Mesenchymal stem cell (in vitro differentiated cells and primary cell): ENCODE data around the gene NFATC2IP. TPM values are rescaled to one million over a fixed set of nuclear protein-coding genes. Genes with fewer than 3 reads are reported as not detected.

Experiments used
- DNase-seq: peaks from one replicate; pipeline ENCODE4 v3.0.0-alpha.2; 2013
- H2AFZ ChIP-seq: one replicate; pipeline ENCODE4 v1.6.1; 2013; ENCODE audit warnings: low read depth, mild to moderate bottlenecking, control low read depth, inconsistent platforms, low read length, moderate library complexity
- H2AK5ac ChIP-seq: 2 replicates; pipeline ENCODE4 v1.6.1; 2013; ENCODE audit warnings: low read length, moderate library complexity, mild to moderate bottlenecking, inconsistent platforms; ENCODE audit not compliant: severe bottlenecking
- H2BK120ac ChIP-seq: one replicate; pipeline ENCODE4 v1.6.1; 2013; ENCODE audit warnings: low read depth, mild to moderate bottlenecking, inconsistent platforms, low read length, moderate library complexity
- H2BK12ac ChIP-seq, 2 experiments: one replicate each; pipeline ENCODE4 v1.6.1; 2013; ENCODE audit warnings: inconsistent platforms in 2 of 2, low read length in 2 of 2, mild to moderate bottlenecking in 2 of 2, moderate library complexity in 2 of 2, control low read depth in 1 of 2
- H2BK15ac ChIP-seq: one replicate; pipeline ENCODE4 v1.6.1; 2013; ENCODE audit warnings: mild to moderate bottlenecking, low read depth, inconsistent platforms; ENCODE audit not compliant: poor library complexity, severe bottlenecking
- H2BK5ac ChIP-seq: 2 replicates; pipeline ENCODE4 v1.6.1; 2013; ENCODE audit warnings: low read depth, mild to moderate bottlenecking, low read length, control low read depth, inconsistent platforms; ENCODE audit not compliant: poor library complexity, severe bottlenecking
- H3K14ac ChIP-seq, 2 experiments: one replicate each; pipeline ENCODE4 v1.6.1; 2013; ENCODE audit warnings: inconsistent platforms in 2 of 2, low read length in 2 of 2, control low read depth in 1 of 2, mild to moderate bottlenecking in 1 of 2, moderate library complexity in 1 of 2
- H3K18ac ChIP-seq, 2 experiments: one replicate each; pipeline ENCODE4 v1.6.1; 2013; ENCODE audit warnings: inconsistent platforms in 2 of 2, low read length in 2 of 2, control low read depth in 1 of 2, low read depth in 1 of 2, mild to moderate bottlenecking in 1 of 2
- H3K23ac ChIP-seq, 2 experiments: one replicate each; pipeline ENCODE4 v1.6.1; 2013; ENCODE audit warnings: inconsistent platforms in 2 of 2, low read length in 2 of 2, mild to moderate bottlenecking in 2 of 2, moderate library complexity in 2 of 2, control low read depth in 1 of 2
- H3K27ac ChIP-seq: 2 replicates; pipeline ENCODE4 v1.5.1; 2013; ENCODE audit warnings: mild to moderate bottlenecking, moderate library complexity, low read length, control low read depth, inconsistent platforms; ENCODE audit not compliant: poor library complexity, severe bottlenecking
- H3K27me3 ChIP-seq, 2 experiments: 2 replicates each; pipeline versions ENCODE4 v1.6.1 to v1.7.0; 2013; ENCODE audit warnings: low read length in 2 of 2, mild to moderate bottlenecking in 2 of 2, moderate library complexity in 2 of 2, control low read depth in 1 of 2, inconsistent platforms in 1 of 2; ENCODE audit not compliant: control insufficient read depth in 1 of 2, insufficient read depth in 1 of 2
- H3K36me3 ChIP-seq, 2 experiments: 2 replicates each; pipeline versions ENCODE4 v1.6.1 to v1.7.0; 2013; ENCODE audit warnings: low read length in 2 of 2, control low read depth in 1 of 2, inconsistent platforms in 1 of 2, low read depth in 1 of 2, mild to moderate bottlenecking in 1 of 2; ENCODE audit not compliant: insufficient read depth in 2 of 2, control insufficient read depth in 1 of 2
- H3K4ac ChIP-seq, 2 experiments: one replicate each; pipeline ENCODE4 v1.6.1; 2013; ENCODE audit warnings: inconsistent platforms in 2 of 2, low read length in 2 of 2, mild to moderate bottlenecking in 2 of 2, moderate library complexity in 2 of 2, control low read depth in 1 of 2, low read depth in 1 of 2
- H3K4me1 ChIP-seq: 2 replicates; pipeline ENCODE4 v1.6.1; 2013; ENCODE audit warnings: low read depth, low read length, control low read depth; ENCODE audit not compliant: control insufficient read depth, insufficient read depth
- H3K4me2 ChIP-seq: 2 replicates; pipeline ENCODE4 v1.6.1; 2013; ENCODE audit warnings: low read length, mild to moderate bottlenecking, inconsistent platforms; ENCODE audit not compliant: poor library complexity, severe bottlenecking
- H3K4me3 ChIP-seq, 2 experiments: 2 replicates each; pipeline versions ENCODE4 v1.5.1 to v1.7.0; 2013; ENCODE audit warnings: low read length in 2 of 2, mild to moderate bottlenecking in 2 of 2, control low read depth in 1 of 2, low read depth in 1 of 2; ENCODE audit not compliant: insufficient read depth in 1 of 2
- H3K79me1 ChIP-seq: replicated peaks from 2 replicates; pipeline ENCODE4 v1.6.1; 2013; ENCODE audit warnings: mild to moderate bottlenecking, control low read depth, low read length, inconsistent platforms; ENCODE audit not compliant: poor library complexity, severe bottlenecking
- H3K9ac ChIP-seq: 2 replicates; pipeline ENCODE4 v1.7.0; 2013; ENCODE audit warnings: mild to moderate bottlenecking, low read length, moderate library complexity
- H3K9me3 ChIP-seq: 2 replicates; pipeline ENCODE4 v1.7.0; 2013; ENCODE audit warnings: mild to moderate bottlenecking, low read length; ENCODE audit not compliant: control insufficient read depth
- H4K8ac ChIP-seq: one replicate; pipeline ENCODE4 v1.6.1; 2013; ENCODE audit warnings: inconsistent platforms, mild to moderate bottlenecking, low read length, moderate library complexity
- H4K91ac ChIP-seq: one replicate; pipeline ENCODE4 v1.6.1; 2013; ENCODE audit warnings: mild to moderate bottlenecking, low read length, inconsistent platforms
- WGBS: methylation state at CpG from one replicate; pipeline ENCODE4 v1.1.7; 2013; ENCODE audit warnings: mixed read lengths; 5-methylcytosine and 5-hydroxymethylcytosine counted together
- polyA plus RNA-seq, 2 experiments: library from polyadenylated mRNA; stranded (reverse); fragments of 200-250 nt; gene quantifications; one replicate each; pipeline ENCODE4 v1.2.3, GENCODE V29; 2013

NFATC2IP gene
- 17.6 TPM for polyA plus RNA-seq (2013, experiment 1 of 2)
- polyA plus RNA-seq (2013, experiment 2 of 2), result 17.4 TPM

- Histone ChIP-seq H3K9ac (peak within 1 kb of the TSS; percentile 90), H3K18ac (peak within 1 kb of the TSS; percentile 61 to 84), H2BK5ac (no peak within 1 kb of the TSS), H2BK12ac (peak within 1 kb of the TSS in 1 of 2 experiments; percentile 6), H4K91ac (peak within 1 kb of the TSS; percentile 74), H3K4ac (peak within 1 kb of the TSS; percentile 46 to 88), H3K14ac (peak within 1 kb of the TSS in 1 of 2 experiments; percentile 10), H3K9me3 (no peaks in the 10 kb centered on the region), H3K4me1 (peaks cover 10% of the 10 kb centered on the region), H2BK15ac (peak within 1 kb of the TSS; percentile 78), H2AFZ (peak within 1 kb of the TSS; percentile 80), H3K4me3 (peak within 1 kb of the TSS; percentile 93 to 95), H2AK5ac (no peak within 1 kb of the TSS), H3K23ac (peak within 1 kb of the TSS in 1 of 2 experiments; percentile 57), H3K79me1 (peaks cover 23% of the 10 kb centered on the region), H3K4me2 (peak within 1 kb of the TSS; percentile 97), H2BK120ac (peak within 1 kb of the TSS; percentile 54), H4K8ac (peak within 1 kb of the TSS; percentile 90), H3K27ac (peak within 1 kb of the TSS; percentile 60), H3K27me3 (no peaks in the 10 kb centered on the region), H3K36me3 (peaks cover 22 to 32% of the 10 kb centered on the region in 2 experiments)
- 1% methylated on average over 66 of the region's 79 CpGs for WGBS
- peak; percentile 100 for DNase-seq
Observed at GRCh38 chr16:28950648-28951409, at the start of gene NFATC2IP. TSS of gene NFATC2IP (plus strand) at chr16:28950937. CDS start at chr16:28951012, 75 bp downstream.

- no peak overlapping the region for H3K4me3 ChIP-seq
- no peak overlapping the region for H3K23ac ChIP-seq
- H2BK5ac ChIP-seq, result no peak overlapping the region
- DNase-seq, result no peak
- H4K8ac ChIP-seq, result no peak overlapping the region
- H3K4me2 ChIP-seq, result no peak overlapping the region
- H3K36me3 ChIP-seq, result peaks cover 0 to 55% of the 10 kb centered on the region in 2 experiments
- 100% methylated on average over 15 of the region's 15 CpGs for WGBS
- H2BK15ac ChIP-seq, result no peak overlapping the region
- H3K79me1 ChIP-seq, result no peaks in the 10 kb centered on the region
- no peak overlapping the region for H3K14ac ChIP-seq
- no peak overlapping the region for H2BK12ac ChIP-seq
- H3K27me3 ChIP-seq, result no peaks in the 10 kb centered on the region
- no peak overlapping the region for H3K18ac ChIP-seq
- H4K91ac ChIP-seq, result no peak overlapping the region
- H2BK120ac ChIP-seq, result no peak overlapping the region
- H3K27ac ChIP-seq, result no peak overlapping the region
- H2AK5ac ChIP-seq, result no peak overlapping the region
- no peak overlapping the region for H3K9ac ChIP-seq
- H2AFZ ChIP-seq, result no peak overlapping the region
- H3K4ac ChIP-seq, result no peak overlapping the region
- no peaks in the 10 kb centered on the region for H3K9me3 ChIP-seq
- peaks cover 10% of the 10 kb centered on the region for H3K4me1 ChIP-seq
Observed at GRCh38 chr16:28901862-28902261, 48.9 kb upstream of the NFATC2IP start.

- Histone ChIP-seq H2AK5ac (no peak overlapping the region), H3K18ac (no peak overlapping the region), H3K23ac (no peak overlapping the region), H3K27me3 (no peaks in the 10 kb centered on the region), H3K14ac (no peak overlapping the region), H3K4me1 (peaks cover 10% of the 10 kb centered on the region), H2BK15ac (no peak overlapping the region), H2AFZ (no peak overlapping the region), H3K9ac (no peak overlapping the region), H3K36me3 (peaks cover 0 to 64% of the 10 kb centered on the region in 2 experiments), H3K27ac (no peak overlapping the region), H4K91ac (peak overlapping the region; percentile 7), H2BK120ac (no peak overlapping the region), H3K4me2 (no peak overlapping the region), H3K4ac (no peak overlapping the region), H3K79me1 (no peaks in the 10 kb centered on the region), H2BK12ac (no peak overlapping the region), H3K4me3 (no peak overlapping the region), H4K8ac (no peak overlapping the region), H3K9me3 (no peaks in the 10 kb centered on the region), H2BK5ac (no peak overlapping the region)
- WGBS, result 78% methylated on average over 9 of the region's 11 CpGs
- DNase-seq, result no peak
Observed at GRCh38 chr16:28902909-28903308, 47.8 kb upstream of the NFATC2IP start.

- H3K23ac ChIP-seq, result no peak overlapping the region
- no peaks in the 10 kb centered on the region for H3K79me1 ChIP-seq
- no peak for DNase-seq
- no peak overlapping the region for H4K8ac ChIP-seq
- H3K36me3 ChIP-seq, result peaks cover 5 to 67% of the 10 kb centered on the region in 2 experiments
- no peaks in the 10 kb centered on the region for H3K9me3 ChIP-seq
- H2BK120ac ChIP-seq, result no peak overlapping the region
- no peak overlapping the region for H2BK5ac ChIP-seq
- H3K4ac ChIP-seq, result no peak overlapping the region
- no peak overlapping the region for H3K4me2 ChIP-seq
- no peak overlapping the region for H3K9ac ChIP-seq
- no peak overlapping the region for H2BK15ac ChIP-seq
- no peak overlapping the region for H3K18ac ChIP-seq
- H3K4me3 ChIP-seq, result no peak overlapping the region
- H4K91ac ChIP-seq, result no peak overlapping the region
- 96% methylated on average over 28 of the region's 29 CpGs for WGBS
- H3K4me1 ChIP-seq, result peaks cover 7% of the 10 kb centered on the region
- no peak overlapping the region for H3K14ac ChIP-seq
- H3K27me3 ChIP-seq, result no peaks in the 10 kb centered on the region
- no peak overlapping the region for H2AFZ ChIP-seq
- H2BK12ac ChIP-seq, result no peak overlapping the region
- H3K27ac ChIP-seq, result no peak overlapping the region
- H2AK5ac ChIP-seq, result no peak overlapping the region
Observed at GRCh38 chr16:28903344-28904042, 47.2 kb upstream of the NFATC2IP start.
